ENCODE measurements around the gene IL11. TPM values are rescaled to one million over a fixed set of nuclear protein-coding genes. Genes with fewer than 3 reads are reported as not detected.
A peak's percentile ranks its signal among the peaks of the same experiment; 100 is the strongest.

IL11 gene
- total RNA-seq, 1 experiment from 2014 or later = 1.8 TPM

DNA sequence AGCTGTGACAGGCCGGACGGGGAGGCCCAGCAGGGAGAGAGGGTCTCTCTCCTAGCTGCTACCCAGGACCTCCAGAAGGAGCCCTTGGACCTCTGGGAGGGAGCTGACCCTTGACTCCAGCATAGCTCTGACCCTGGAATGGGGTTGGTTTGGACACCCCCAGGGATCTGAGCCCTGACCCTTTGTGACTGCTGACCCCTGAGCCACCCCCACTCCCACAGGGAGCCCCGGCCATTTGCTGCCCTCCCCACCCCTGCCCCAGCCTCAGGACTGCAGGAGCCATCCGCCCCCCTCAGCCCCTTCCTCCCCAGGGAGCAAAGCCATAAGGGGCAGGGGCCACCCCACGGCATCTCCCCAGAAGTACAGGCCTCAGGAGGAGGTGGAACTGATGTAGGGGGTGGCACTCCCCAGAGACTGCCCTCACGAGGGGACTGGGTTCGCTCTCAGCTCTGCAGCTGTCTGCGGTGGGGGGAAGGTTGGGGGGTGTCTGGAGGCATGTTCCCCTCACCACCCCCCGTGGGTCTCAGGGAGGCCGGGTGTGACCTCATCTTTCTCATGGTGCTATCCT, 22.7 kb downstream of the IL11 start:
- DNase-seq (ENCODE audit: low spot score) (no peak), ATAC-seq (no peak)
- H3K27ac Mint-ChIP-seq = peak overlapping the region; percentile 96
- ChIA-PET CTCF (interaction anchor here (1.0 to 3.4 kb wide), 5 partner anchors 9 to 187 kb away, joined by 3 to 30 read pairs (median 4); partner anchors contain the start of genes IL11 and KMT5C), POLR2A (interaction anchor here (0.5 to 3.7 kb wide), 4 partner anchors 9 to 45 kb away, joined by 3 to 28 read pairs (median 11); partner anchors contain the start of gene KMT5C)
- H3K4me3 Mint-ChIP-seq = peak overlapping the region; percentile 52
- peaks cover 49% of the 10 kb centered on the region for H3K4me1 Mint-ChIP-seq
- H3K9me3 Mint-ChIP-seq = no peaks in the 10 kb centered on the region
- H3K36me3 Mint-ChIP-seq = peaks cover 22% of the 10 kb centered on the region
- TF ChIP-seq ZNF263 (CRISPR knock-in tag; IDR thresholded peaks at IDR 0.05; ENCODE audit: low read depth) (no peak), ZNF138 (CRISPR knock-in tag; conservative IDR thresholded peaks at IDR 0.05) (no peak), SMAD4 (CRISPR knock-in tag; IDR thresholded peaks at IDR 0.05) (no peak), ZNF219 (CRISPR knock-in tag; IDR thresholded peaks at IDR 0.05; ENCODE audit: borderline replicate concordance) (no peak), ELF4 (CRISPR knock-in tag; IDR thresholded peaks at IDR 0.05; ENCODE audit: low read depth) (no peak), ZNF317 (CRISPR knock-in tag; IDR thresholded peaks at IDR 0.05; ENCODE audit: borderline replicate concordance, low read depth) (no peak), ZBTB21 (CRISPR knock-in tag; IDR thresholded peaks at IDR 0.05; ENCODE audit: borderline replicate concordance) (no peak), ZNF121 (CRISPR knock-in tag; IDR thresholded peaks at IDR 0.05) (no peak), FOXK1 (CRISPR knock-in tag; IDR thresholded peaks at IDR 0.05) (no peak), ETV6 (CRISPR knock-in tag; IDR thresholded peaks at IDR 0.05) (no peak), FOXJ3 (CRISPR knock-in tag; IDR thresholded peaks at IDR 0.05; ENCODE audit: borderline replicate concordance) (no peak), NR1H2 (CRISPR knock-in tag; IDR thresholded peaks at IDR 0.05) (no peak)
- TF ChIP-seq, protein P1, sequence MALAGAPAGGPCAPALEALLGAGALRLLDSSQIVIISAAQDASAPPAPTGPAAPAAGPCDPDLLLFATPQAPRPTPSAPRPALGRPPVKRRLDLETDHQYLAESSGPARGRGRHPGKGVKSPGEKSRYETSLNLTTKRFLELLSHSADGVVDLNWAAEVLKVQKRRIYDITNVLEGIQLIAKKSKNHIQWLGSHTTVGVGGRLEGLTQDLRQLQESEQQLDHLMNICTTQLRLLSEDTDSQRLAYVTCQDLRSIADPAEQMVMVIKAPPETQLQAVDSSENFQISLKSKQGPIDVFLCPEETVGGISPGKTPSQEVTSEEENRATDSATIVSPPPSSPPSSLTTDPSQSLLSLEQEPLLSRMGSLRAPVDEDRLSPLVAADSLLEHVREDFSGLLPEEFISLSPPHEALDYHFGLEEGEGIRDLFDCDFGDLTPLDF (CRISPR knock-in tag; IDR thresholded peaks at IDR 0.05) = no peak
- TF ChIP-seq, protein P2, sequence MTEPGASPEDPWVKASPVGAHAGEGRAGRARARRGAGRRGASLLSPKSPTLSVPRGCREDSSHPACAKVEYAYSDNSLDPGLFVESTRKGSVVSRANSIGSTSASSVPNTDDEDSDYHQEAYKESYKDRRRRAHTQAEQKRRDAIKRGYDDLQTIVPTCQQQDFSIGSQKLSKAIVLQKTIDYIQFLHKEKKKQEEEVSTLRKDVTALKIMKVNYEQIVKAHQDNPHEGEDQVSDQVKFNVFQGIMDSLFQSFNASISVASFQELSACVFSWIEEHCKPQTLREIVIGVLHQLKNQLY (CRISPR knock-in tag; IDR thresholded peaks at IDR 0.05) = no peak
- TF ChIP-seq, protein P3, sequence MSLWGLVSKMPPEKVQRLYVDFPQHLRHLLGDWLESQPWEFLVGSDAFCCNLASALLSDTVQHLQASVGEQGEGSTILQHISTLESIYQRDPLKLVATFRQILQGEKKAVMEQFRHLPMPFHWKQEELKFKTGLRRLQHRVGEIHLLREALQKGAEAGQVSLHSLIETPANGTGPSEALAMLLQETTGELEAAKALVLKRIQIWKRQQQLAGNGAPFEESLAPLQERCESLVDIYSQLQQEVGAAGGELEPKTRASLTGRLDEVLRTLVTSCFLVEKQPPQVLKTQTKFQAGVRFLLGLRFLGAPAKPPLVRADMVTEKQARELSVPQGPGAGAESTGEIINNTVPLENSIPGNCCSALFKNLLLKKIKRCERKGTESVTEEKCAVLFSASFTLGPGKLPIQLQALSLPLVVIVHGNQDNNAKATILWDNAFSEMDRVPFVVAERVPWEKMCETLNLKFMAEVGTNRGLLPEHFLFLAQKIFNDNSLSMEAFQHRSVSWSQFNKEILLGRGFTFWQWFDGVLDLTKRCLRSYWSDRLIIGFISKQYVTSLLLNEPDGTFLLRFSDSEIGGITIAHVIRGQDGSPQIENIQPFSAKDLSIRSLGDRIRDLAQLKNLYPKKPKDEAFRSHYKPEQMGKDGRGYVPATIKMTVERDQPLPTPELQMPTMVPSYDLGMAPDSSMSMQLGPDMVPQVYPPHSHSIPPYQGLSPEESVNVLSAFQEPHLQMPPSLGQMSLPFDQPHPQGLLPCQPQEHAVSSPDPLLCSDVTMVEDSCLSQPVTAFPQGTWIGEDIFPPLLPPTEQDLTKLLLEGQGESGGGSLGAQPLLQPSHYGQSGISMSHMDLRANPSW (CRISPR knock-in tag; conservative IDR thresholded peaks at IDR 0.05; ENCODE audit: low read depth) = no peak
- TF ChIP-seq, protein P4, sequence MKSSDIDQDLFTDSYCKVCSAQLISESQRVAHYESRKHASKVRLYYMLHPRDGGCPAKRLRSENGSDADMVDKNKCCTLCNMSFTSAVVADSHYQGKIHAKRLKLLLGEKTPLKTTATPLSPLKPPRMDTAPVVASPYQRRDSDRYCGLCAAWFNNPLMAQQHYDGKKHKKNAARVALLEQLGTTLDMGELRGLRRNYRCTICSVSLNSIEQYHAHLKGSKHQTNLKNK (CRISPR knock-in tag; IDR thresholded peaks at IDR 0.05) = no peak
- TF ChIP-seq, protein P5, sequence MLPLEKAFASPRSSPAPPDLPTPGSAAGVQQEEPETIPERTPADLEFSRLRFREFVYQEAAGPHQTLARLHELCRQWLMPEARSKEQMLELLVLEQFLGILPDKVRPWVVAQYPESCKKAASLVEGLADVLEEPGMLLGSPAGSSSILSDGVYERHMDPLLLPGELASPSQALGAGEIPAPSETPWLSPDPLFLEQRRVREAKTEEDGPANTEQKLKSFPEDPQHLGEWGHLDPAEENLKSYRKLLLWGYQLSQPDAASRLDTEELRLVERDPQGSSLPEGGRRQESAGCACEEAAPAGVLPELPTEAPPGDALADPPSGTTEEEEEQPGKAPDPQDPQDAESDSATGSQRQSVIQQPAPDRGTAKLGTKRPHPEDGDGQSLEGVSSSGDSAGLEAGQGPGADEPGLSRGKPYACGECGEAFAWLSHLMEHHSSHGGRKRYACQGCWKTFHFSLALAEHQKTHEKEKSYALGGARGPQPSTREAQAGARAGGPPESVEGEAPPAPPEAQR (CRISPR knock-in tag; IDR thresholded peaks at IDR 0.05) = no peak
- TF ChIP-seq, protein P6, sequence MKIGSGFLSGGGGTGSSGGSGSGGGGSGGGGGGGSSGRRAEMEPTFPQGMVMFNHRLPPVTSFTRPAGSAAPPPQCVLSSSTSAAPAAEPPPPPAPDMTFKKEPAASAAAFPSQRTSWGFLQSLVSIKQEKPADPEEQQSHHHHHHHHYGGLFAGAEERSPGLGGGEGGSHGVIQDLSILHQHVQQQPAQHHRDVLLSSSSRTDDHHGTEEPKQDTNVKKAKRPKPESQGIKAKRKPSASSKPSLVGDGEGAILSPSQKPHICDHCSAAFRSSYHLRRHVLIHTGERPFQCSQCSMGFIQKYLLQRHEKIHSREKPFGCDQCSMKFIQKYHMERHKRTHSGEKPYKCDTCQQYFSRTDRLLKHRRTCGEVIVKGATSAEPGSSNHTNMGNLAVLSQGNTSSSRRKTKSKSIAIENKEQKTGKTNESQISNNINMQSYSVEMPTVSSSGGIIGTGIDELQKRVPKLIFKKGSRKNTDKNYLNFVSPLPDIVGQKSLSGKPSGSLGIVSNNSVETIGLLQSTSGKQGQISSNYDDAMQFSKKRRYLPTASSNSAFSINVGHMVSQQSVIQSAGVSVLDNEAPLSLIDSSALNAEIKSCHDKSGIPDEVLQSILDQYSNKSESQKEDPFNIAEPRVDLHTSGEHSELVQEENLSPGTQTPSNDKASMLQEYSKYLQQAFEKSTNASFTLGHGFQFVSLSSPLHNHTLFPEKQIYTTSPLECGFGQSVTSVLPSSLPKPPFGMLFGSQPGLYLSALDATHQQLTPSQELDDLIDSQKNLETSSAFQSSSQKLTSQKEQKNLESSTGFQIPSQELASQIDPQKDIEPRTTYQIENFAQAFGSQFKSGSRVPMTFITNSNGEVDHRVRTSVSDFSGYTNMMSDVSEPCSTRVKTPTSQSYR (CRISPR knock-in tag; IDR thresholded peaks at IDR 0.05) = no peak
- TF ChIP-seq, protein P7, sequence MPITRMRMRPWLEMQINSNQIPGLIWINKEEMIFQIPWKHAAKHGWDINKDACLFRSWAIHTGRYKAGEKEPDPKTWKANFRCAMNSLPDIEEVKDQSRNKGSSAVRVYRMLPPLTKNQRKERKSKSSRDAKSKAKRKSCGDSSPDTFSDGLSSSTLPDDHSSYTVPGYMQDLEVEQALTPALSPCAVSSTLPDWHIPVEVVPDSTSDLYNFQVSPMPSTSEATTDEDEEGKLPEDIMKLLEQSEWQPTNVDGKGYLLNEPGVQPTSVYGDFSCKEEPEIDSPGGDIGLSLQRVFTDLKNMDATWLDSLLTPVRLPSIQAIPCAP (CRISPR knock-in tag; IDR thresholded peaks at IDR 0.05) = no peak
- TF ChIP-seq, protein P8, sequence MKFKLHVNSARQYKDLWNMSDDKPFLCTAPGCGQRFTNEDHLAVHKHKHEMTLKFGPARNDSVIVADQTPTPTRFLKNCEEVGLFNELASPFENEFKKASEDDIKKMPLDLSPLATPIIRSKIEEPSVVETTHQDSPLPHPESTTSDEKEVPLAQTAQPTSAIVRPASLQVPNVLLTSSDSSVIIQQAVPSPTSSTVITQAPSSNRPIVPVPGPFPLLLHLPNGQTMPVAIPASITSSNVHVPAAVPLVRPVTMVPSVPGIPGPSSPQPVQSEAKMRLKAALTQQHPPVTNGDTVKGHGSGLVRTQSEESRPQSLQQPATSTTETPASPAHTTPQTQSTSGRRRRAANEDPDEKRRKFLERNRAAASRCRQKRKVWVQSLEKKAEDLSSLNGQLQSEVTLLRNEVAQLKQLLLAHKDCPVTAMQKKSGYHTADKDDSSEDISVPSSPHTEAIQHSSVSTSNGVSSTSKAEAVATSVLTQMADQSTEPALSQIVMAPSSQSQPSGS (CRISPR knock-in tag; IDR thresholded peaks at IDR 0.05; ENCODE audit: borderline replicate concordance, low read depth) = no peak
- peaks cover 22% of the 10 kb centered on the region for H3K27me3 Mint-ChIP-seq (ENCODE audit: low read depth)

All from WTC11 (cell line).